ENCODE results near the gene ULBP2.
"Not testable (repeated sequence)": the region's sequence is repeated elsewhere in the genome, so short reads cannot be mapped to it uniquely, and the experiment has no call there.

Gene ULBP2

GRCh38 chr6:149925974-149926777, 15.6 kb upstream of the ULBP2 start:
- in situ Hi-C loops (cut with HindIII; ENCODE audit: low sequenced_read_pairs): no loop called here

DNA sequence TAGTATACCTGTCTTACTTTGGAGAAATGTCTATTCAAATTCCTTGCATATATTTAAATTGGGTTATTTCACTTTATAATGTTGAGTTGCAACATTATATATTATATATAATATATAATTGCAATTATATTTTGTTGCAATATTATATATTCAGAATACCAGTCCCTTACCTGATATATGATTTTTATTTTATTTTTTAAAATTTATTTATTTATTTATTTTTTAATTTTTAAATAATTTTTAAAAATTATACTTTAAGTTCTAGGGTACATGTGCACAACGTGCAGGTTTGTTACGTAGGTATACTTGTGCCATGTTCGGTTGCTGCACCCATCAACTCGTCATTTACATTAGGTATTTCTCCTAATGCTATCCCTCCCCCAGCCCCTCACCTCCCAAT, 14.8 kb upstream of the ULBP2 start:
- in situ Hi-C loops (cut with HindIII; ENCODE audit: low sequenced_read_pairs): not testable (repeated sequence)

DNA sequence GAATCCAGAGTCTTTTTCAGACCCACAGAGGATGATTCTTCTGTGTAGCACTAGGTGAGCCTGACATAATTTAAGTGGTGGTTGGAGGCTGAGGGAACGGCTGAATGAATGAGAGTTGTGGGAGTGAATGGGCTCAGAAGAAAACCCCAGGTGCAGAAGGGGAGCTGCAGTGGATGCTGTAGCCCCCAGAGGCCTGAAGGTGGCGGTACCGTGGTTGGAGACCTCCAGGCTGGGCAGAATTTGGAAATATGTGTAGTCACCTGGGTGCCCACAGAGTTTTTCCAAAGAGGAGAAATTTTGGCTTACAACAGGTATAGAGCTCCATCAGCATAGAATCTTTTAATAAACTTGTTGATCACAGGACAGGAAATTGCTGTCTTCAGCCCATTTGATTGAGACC, 12.4 kb upstream of the ULBP2 start:
- in situ Hi-C loops (cut with HindIII; ENCODE audit: low sequenced_read_pairs): no loop called here

DNA sequence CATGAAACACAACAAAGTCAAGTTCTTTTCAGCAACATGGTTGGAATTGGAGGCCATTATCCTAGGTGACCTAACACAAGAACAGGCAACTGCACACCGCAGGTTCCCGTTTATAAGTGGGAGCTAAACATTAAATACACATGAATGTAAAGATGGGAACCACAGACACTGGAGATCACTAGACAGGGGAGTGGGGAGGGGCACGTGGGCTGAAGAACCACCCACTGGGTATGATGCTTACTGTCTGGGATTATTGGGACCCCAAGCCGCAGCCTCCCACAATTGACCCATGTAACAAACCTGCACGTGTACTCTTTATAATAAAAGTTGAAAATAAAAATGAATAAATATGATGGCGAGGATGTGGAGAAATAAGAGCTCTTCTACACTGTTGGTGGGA, 10.3 kb upstream of the ULBP2 start:
- in situ Hi-C loops (cut with HindIII; ENCODE audit: low sequenced_read_pairs): no loop called here

DNA sequence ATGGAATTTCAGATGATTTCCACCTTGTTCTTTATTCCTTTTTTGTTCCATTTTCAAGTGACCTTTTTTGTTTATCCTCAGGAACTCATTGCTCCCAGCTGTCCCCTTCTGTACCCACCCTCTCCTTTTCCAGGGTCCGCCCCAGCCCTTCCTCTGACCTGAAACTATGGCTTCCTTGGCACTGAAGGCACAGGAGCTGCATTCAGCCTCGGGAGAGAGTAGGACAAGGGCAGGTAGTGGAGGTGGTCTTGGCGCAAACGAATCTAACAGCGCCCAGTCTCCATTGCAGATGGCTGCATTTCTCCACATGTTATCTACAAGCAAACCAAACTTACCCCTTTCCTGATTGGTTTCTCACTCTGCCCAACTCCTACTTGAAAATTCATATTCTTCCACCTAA, 8.8 kb upstream of the ULBP2 start:
- in situ Hi-C loops (cut with HindIII; ENCODE audit: low sequenced_read_pairs): no loop called here

DNA sequence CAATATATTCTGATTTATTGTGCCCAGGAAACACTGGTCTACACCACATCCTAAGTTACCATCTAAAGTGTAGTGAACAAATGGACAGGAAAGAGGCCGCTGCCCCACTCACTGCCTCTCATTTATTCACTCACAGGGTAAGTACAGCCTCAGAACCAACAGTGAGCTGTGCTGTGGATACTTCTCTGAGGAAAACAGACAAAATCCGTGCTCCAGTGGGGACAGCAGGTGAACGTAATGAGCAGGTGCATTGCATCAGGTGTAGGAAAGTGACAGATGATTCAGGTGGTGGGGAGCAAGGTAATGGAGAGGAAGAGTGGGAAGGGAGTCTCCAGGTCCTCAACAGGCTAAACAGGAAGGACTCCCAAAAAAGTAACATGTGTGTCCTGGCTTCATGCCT, 8.4 kb upstream of the ULBP2 start:
- in situ Hi-C loops (cut with HindIII; ENCODE audit: low sequenced_read_pairs): no loop called here

- in situ Hi-C loops (cut with HindIII; ENCODE audit: low sequenced_read_pairs): no loop called here
These were observed 7.3 kb upstream of the ULBP2 start for GRCh38 chr6:149934249-149935156.

- in situ Hi-C loops (cut with HindIII; ENCODE audit: low sequenced_read_pairs): no loop called here
These were observed 6.6 kb upstream of the ULBP2 start for GRCh38 chr6:149935246-149935645.

DNA sequence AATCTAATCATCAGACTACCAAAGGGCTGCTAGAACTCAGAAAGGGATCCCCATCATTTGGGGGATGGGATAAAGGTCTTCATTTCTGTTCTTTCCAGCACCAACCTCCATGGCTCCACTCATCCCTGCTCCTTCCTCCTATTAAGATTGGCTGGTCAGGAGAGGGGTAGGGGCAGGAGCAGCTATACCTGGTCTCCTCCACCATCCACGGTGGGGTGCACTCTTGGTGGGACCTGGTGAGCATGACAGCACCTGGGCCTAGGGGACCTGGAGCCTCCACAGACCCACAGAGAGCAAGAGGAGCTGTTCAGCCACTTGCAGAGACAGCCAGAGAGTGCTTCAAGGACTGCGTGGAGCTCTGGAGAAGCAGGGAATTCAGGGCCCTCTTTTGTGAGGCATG, 6.1 kb upstream of the ULBP2 start:
- in situ Hi-C loops (cut with HindIII; ENCODE audit: low sequenced_read_pairs): no loop called here

DNA sequence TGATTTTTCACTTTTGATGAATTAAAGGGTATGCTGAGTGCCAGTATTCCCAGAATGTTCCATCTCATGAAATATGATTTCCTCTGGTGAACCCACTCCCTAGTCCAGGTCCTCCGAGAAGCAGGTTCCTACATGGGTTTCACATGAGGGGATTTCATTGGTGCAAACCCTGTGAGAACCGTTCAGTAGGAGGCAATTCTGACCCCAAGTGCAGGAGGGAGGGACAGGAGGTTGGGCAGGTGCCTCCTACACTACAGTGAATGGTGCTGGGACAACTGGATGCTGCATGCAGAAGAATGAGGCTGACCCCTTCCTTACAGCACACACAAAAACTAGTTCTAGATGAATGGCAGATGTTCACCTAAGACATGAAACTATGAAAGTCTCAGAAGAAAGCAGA, 5.1 kb upstream of the ULBP2 start:
- in situ Hi-C loops (cut with HindIII; ENCODE audit: low sequenced_read_pairs): no loop called here

DNA sequence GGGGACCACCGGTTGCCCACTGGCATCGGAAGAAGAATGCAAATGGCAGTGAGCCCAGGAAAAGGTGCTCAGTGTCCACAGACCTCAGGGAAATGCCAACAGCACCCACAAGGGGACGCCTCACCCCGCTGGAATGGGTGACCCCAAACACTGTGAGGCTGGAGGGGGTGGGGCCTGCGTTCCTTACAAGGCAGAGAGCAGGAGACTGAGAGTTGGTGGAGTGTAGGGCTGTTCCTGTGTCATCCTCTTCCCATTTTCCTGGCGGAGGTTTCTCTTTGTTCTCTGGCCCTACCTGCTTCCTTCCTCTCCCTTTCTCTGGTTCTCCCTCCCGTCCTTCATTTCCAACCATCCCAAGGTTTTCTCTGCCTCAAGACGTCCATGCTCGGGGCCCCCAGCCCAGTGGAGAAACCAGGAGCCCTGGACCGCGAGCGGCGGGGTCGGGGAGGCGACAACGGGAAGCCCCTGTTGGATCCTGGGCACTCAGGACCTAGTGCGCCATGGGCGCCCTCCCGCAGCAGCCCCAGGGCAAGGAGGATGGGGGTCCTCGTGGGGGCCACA, 3.7 kb upstream of the ULBP2 start:
- in situ Hi-C loops (cut with HindIII; ENCODE audit: low sequenced_read_pairs): not testable (repeated sequence)

DNA sequence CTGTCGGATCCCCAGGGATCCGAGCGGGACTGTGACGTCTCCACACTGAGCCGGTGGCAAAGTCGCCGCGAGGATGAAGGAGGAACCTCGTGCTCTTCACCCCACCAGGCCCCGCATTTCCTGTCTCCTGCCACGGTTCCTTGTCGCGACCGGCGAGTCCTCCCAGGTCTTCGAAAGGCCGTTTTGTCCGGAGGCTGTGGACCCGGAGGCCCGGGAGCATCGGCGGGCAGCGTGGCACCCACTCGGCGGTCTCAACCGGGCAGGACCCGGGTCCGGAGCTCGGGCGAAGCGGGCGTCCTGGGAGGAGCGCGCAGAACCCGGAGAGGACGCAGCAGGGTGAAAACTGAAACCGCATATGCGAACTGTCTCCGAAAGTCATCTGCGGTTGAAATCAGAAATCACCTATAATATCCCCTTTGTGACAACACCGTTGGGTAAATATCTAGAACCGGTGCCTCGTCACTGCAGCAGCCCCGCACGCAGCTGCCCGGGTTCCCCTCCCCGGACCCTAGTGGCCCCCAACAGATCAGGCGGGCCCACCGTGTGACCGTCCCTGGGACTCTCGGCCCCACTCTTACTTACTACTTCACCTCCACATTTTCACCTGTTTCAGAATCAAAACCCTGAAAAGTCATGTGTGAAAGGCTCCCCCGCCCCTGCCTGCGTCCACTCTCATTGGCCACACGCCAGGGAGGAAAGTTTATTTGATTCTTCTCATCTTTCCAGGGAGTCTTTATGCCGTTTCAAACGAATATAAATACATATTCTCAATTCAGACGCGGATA, 3.1 kb upstream of the ULBP2 start:
- in situ Hi-C loops (cut with HindIII; ENCODE audit: low sequenced_read_pairs): no loop called here

DNA sequence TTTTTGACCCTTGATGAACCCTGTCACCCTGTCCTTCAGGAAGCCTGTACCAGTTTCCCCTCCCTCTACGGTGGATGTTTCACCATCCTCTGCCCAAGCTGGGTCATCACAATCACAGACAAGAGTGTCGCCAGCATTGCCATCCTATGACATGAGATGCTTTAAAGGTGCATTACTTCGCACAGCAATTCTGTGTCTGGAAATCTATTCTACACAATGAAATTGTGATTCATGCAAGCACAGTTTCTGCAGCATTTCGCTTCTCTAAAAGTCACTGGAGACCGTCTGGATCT, 2.5 kb upstream of the ULBP2 start:
- in situ Hi-C loops (cut with HindIII; ENCODE audit: low sequenced_read_pairs): no loop called here

- in situ Hi-C loops (cut with HindIII; ENCODE audit: low sequenced_read_pairs): no loop called here
These were observed 1.7 kb upstream of the ULBP2 start for GRCh38 chr6:149939909-149940671.

DNA sequence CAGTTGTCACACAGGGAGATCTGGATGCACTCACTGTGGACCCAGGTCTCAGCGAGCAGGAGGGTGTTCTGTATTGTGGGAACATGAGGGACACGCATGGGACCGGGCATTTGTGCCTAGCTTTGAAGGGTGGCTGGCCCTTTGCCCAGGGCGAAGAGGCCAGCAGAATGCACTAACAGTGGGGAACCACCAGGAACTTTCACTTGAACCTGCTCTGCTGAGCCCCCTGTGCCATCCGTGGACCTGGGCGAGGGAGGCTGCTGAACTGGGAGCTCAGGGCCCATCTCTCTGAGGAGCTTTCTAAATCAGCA, 1.2 kb upstream of the ULBP2 start:
- in situ Hi-C loops (cut with HindIII; ENCODE audit: low sequenced_read_pairs): no loop called here

GRCh38 chr6:149942461-149942829, 631 bp downstream of the ULBP2 start:
- in situ Hi-C loops (cut with HindIII; ENCODE audit: low sequenced_read_pairs): no loop called here

DNA sequence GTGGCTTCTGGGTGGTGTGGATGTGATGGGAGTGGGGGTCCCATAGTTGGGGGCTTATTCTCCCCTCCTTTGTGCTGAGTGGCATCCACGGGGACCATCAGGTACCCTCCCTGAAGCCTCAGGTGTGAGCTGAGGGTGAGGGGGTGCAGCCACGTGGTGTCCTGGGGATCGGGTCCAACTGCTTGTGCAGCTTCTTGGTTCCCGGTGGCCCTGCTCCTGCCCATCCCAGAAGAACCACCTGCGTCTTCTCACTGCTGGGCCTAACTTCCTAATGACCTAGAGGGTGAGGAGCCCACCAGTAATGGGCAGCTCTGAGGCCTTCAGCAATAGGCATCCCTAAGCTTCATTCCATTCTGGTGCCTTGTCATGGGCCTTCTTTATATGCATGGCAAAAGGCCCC, 1.5 kb downstream of the ULBP2 start:
- in situ Hi-C loops (cut with HindIII; ENCODE audit: low sequenced_read_pairs): not testable (repeated sequence)

DNA sequence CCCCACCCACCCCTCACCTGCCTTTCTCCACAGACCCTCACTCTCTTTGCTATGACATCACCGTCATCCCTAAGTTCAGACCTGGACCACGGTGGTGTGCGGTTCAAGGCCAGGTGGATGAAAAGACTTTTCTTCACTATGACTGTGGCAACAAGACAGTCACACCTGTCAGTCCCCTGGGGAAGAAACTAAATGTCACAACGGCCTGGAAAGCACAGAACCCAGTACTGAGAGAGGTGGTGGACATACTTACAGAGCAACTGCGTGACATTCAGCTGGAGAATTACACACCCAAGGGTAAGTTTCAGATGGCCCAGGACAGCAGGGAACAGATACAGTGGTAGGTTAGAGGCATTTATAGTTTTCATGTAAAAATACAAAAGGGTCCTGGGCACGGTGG, 3.5 kb downstream of the ULBP2 start:
- in situ Hi-C loops (cut with HindIII; ENCODE audit: low sequenced_read_pairs): not testable (repeated sequence)

DNA sequence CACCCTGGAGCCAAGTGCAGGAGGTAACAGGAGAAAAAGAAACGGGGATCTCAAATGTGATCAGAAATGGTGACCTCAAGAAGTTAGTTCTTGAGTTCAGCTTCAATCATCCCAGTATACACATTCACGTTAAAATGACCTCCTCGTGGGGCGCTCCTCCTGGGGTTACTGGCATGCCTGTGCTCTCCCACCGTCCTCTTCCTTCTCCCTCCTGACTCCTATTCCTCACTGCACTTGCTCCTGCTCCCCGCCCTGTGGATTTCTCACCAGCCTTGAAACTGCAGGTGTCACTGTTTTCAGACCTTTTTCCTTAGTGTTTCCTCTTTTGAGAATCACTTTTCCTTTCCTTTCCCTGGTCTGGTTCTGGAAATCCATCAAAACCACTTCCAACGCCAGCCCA, 4.8 kb downstream of the ULBP2 start:
- in situ Hi-C loops (cut with HindIII; ENCODE audit: low sequenced_read_pairs): not testable (repeated sequence)

GRCh38 chr6:149947533-149947932, 5.7 kb downstream of the ULBP2 start:
- in situ Hi-C loops (cut with HindIII; ENCODE audit: low sequenced_read_pairs): not testable (repeated sequence)

DNA sequence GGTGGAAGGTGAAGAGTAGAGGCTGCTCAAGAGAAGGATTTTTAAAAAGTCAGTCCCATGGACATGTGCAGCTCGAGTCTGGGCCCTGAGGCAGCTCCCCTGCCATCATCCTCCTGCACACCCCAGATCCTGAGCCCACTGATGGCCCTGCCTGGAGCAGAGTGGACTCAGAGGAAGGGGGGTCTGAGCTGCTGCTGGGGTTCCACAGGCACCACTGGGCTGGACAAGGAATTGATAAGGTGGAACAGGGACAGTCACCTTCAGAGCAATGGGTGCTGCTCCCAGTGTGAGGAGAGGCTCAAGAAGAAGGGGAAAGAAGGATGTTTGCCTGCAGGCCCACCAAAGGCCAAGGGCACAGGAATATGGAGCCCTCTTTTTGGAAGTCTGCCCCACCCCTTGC, 6.2 kb downstream of the ULBP2 start:
- in situ Hi-C loops (cut with HindIII; ENCODE audit: low sequenced_read_pairs): no loop called here
